DMS153 (cell line): ENCODE results near the gene MAP7D1.

Experiments
- DNase-seq: peaks from one replicate; lab custom pipeline; 2025; lab: John Stamatoyannopoulos, UW

The MAP7D1 gene

DNA sequence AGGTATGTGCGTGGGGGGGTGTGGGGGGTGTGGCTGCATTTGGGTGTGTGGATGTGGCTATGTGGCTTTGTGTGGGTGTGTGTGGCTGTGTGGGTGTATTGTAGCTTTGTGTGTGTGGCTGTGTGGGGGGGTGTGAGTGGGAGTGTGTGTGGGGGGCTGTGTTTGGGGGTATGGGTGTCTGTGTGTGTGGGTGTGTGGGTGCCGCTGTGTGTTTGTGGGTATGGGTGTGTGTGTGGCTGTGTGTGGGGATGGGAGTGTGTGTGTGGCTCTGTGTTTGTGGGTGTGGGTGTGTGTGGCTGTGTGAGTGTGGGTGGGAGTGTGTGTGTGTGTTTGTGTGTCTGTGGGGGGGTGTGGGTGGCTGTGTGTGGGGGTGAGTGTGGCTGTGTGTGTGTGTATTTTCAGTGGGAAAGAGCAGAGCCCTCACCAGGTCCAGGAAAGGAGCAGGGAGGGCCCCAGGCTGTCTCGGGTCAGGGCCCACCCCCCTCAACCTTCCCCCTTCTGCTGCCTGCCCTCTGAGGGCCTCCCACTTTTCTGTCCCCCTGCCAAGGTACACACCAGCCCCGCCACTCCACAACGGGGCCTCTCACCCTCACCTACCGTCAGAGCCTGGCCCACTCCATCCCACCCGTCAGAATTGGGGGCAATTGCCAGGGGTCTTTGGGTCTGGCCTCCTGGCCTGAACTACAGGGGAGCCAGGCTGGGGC lies 29.0 kb upstream of the MAP7D1 start:
- no peak for DNase-seq

DNA sequence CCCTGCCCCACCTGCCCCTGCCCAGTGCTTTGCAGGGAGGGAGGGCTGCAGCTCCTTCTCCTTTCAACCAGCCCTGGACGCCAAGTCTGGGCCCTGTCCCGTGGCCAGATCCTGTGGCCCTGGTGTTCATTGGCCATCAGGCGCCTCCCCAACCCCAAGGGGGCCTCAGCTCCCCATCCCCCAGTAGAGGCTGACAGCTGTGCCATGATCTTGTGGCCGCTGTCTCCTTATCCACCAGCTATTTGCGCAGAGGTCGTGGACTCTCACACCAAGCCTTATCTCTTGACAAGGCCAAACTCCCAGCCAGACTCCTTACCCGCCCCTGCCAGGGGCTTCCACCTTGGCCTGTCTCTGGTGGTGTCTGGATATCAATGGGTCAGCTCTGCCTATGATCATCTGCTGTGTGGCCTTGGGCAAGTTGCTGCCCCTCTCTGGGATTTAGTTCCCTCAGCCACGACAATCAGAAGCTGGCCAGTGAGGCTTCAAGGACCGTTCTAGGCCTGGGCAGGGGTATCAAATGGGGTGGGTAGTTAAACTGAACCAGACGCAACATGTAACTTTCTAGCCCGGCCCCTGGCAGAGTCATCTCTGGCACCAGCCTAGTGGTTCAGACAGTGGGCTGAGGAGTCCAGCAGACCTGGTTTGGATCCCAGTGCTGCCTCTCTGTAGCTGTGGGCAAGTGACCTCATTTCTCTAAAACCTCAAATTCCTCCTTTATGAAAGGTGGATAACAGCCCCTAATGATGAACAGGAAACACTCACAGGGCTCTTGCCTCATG lies 27.6 kb upstream of the MAP7D1 start:
- DNase-seq: no peak

DNA sequence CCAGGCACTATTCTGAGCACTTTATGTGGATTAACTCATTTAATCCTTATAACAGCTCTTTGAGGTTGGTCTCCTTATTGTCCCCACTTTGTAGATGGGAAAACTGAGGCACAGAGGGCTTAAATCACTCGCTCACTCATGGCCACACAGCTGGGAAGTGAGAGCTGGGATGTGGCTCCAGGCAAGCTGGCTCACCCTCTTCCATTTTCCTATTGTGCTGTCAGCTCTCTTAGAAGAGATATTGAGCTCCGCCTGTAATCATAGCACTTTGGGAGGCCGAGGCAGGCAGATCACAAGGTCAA lies 27.1 kb upstream of the MAP7D1 start:
- no peak for DNase-seq

DNA sequence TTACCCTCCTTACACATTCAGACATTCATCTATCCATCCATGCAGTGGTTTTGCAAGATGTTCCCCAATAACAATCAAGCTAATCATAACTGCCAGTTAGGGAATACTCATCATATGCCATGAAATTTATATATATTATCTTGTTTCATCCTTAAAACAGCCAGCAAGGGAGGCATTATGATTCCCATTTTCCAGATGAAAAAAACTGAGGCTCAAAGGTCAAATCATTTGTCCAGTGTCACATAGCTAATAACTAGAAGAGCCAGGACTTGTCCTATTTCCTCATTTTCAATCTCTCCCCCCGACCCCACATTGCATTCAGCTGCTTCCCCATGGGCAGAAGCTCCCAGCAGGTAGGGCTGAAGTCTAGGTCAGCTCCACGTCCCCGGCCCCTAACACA lies 23.9 kb upstream of the MAP7D1 start:
- DNase-seq: no peak

DNA sequence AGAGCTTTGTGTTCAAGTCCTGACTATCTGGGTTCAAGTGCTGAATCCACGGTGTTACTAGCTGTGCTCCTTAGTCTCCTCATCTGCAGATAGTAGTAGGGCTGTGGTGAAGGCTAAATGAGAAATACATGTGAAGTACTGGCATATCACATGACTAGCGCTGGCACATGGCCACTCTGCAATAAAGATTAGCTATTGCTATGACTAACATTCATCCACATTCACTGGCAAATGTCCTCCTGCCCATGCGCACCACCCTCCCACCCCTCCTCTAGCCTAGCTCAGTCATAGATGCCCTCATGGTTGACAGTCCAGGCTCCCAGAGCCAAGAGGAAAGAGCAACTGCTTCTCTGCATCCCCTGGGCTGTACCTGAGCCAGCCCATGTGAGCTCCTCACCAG lies 22.5 kb upstream of the MAP7D1 start:
- DNase-seq: peak; percentile 59

DNA sequence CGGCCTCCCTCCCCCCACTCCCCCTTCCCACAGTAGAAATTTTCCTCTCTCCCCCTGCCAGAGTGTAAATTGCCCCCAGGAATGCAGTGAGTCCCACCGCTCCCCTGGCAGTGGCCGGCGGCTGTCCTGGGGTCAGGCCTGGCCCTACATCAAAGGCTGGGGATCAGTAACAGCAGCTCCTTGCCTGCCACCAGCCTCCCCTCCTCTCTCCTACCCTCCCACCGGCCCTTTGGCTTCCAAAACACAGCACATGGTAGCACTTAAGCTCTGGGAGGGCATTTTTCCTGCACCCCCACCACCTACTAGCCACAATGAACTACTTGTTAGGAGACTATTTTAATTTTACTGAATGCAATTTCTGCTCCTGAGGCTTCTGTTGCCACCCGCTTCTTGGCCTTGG lies 21.9 kb upstream of the MAP7D1 start:
- DNase-seq: no peak

DNA sequence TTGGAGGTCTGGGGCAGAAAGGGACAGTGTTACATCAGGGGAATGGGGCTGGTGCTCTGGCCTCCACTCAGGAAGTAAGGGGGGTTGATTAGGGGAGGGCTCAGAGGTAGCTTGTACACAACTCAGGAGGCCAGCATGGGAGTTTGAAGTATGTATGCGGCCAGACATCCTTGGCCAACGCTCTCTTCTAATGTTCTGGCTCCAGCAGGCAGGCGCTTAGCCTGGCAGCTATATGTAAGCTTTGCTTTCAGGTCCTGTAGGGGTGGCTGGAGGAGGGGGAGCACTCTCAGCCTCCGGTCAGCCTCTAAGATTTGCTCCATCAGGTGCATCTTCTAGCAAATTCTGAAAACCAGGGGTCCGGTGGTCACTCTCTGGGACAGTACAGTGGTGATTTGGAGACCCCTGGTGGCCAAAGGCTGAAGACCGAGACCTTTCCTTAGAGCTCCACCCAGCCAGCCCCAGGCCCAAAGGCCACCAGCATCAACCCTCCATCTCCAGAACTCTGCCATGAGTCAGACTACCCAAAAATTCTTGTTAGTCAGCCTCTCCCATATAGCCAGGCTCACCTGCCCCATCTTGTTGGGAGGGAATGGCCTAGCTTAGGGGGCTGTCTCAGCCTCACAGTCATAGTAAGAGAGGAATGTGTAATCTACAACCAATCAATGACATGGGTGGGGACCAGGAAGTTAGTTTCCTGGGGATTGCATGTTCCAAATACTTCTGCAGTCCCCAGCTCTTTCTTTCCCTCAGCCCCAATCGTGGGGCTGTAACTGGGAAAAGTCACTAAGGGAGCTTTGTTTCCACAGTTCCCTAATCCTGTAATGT lies 21.2 kb upstream of the MAP7D1 start:
- DNase-seq: no peak

DNA sequence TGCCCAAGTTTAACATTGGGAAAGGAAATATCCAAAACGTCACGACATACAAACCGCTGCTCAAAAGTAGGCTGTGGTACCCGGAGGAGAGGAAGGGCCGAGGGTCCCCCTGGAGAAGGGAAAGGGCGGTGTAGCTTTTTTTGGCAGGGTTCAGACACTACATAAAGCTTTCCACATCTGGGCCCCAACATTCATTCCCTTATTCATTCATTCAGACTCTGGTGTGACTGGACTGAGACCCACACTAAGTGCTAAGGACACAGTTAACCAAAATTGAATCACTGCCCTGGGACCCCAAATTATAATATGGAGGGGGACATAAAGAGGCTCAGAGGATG lies 20.7 kb upstream of the MAP7D1 start:
- DNase-seq: no peak

DNA sequence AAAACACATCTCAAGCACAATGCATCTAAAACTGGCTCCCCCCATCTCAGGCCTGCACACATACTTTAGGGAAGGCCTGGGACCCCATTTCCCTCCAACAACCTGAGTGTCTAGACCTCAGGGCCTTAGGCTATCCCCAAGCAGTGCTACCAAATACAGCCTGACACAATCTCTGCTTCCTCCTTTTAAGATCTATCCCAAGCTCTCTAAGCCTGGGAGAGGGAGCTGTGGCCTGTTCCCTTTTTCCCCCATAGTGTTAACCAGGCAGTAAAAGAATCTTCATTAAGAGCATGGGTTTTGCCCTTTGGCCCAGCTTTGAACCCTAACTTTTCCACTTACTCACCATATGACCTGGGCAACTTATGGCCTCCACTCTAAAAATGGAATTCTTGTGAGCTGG lies 20.2 kb upstream of the MAP7D1 start:
- DNase-seq: no peak

DNA sequence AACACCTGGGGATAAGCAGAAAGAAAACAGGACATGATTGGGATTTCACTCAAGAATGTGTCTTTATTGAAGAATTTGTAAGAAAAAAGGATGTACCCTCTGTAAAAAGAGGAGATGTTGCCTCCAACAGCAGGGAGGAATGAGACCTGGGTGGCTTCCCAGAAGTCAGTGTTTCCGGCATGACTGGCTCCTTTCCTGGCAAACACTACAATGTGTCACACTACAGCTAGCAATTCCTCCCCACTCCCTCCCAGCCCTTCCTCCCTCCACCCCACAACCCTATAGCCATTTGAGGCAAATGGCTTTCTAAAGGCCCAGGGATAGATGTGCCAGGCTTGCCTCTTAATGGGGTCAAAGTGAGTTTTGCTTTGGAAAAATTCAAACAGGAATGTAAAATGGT lies 19.4 kb upstream of the MAP7D1 start:
- DNase-seq: no peak

DNA sequence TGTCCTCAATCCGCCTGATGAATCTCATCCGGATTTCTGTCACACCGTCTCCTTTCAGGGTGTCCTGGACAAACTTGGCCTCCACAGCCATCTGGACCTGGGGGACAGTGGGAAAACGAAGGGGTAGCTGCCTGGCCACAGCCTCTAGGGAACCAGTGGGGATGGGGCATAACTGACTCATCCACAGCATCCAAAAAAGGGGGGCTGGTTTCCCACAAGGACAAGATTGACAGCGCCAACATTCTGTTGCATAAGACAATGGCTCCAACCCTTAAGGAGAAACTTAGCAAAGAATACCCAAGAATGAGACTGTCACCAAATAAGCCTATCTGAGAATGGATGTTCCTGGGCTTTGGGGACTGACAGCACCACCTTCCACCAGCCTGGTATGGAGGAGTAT lies 18.7 kb upstream of the MAP7D1 start:
- no peak for DNase-seq

DNA sequence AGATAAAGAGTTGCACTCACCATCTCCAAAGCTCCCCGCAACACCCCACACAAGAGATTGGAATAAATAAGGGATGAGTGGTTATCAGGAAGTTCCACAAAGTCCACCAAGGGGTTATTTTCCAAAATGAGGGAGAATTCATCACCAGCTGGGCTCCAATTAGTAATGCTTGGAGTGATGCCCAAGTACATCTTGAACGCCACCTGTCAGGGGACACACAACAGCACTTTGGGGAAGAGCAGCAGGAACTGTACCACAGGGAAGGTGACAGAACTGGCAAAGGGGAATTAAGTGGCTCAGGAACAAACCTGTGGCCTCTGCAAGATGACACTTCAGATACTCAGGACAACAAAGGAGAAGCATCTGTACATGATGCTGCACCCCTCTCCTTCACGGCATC lies 18.2 kb upstream of the MAP7D1 start:
- no peak for DNase-seq

DNA sequence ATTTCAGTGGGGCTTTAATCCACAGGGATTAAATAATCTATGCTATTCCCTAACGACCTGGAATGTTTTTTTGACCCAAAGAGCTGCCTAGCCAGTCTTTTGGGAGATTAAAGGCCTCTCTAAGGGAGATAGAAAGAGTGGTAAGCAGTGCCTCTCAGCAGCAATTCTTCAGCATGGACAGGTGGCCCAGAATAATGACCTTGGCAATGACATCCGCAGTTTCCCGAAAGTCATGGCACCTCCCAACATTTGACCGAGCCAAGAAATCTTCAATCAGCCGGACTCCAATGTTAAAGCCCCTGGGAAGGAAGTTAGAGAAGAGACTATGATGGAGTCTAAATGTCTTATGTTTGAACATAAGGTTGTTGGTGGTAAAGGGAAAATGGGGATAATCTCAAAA lies 16.4 kb upstream of the MAP7D1 start:
- no peak for DNase-seq

DNA sequence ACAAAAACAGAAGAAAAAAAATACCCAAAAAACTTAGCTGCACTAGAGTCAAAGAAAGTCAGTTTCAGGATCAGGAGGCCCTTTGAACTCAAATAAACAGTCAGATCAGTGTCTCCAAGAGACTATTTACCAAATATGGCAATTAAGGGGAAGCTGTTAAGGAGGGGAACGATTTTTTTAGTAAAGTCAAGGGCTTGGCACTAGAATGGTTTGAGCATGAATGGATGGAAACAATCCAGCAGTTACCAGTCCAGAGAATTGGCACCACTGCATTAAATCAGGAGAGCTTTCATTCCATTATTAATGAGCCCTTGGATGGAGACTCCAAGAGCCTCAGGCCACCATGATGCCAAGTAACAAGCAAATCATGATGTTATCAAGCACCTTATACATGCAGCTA lies 13.8 kb upstream of the MAP7D1 start:
- DNase-seq: no peak

DNA sequence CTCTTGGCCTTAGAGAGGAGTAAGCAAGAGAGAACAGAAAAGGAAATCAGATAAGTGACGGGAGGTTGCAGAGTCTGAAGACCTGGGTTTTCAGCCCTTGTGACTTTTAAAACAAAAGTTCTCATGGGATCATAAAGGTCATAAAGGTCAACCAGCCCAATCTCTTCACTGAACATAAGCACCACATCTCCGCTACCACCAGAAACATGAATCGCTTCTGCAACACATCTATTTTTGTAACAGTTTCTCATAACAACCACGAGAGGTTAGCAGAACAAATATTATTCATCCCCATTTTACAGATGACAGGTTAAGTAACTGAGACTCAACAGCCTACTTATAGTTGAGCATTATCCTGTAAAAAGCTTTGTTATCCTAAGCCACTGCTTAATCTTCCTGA lies 12.5 kb upstream of the MAP7D1 start:
- no peak for DNase-seq

DNA sequence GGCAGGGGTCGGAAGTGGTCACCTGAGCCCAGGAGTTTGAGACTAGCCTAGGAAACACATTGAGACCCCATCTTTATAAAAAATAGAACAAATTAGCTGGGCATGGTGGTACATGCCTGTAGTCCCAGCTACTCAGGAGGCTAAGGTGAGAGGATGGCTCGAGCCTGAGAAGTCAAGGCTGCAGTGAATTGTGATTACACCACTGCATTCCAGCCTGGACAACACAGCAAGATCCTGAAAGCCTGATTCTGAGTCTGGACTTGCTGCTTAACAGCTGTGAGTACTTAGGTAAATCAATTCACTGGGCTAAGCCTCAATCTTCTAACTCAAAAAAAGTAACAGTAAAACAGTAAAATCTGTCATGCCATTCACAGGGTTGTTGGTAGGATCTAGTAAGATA lies 11.5 kb upstream of the MAP7D1 start:
- no peak for DNase-seq

DNA sequence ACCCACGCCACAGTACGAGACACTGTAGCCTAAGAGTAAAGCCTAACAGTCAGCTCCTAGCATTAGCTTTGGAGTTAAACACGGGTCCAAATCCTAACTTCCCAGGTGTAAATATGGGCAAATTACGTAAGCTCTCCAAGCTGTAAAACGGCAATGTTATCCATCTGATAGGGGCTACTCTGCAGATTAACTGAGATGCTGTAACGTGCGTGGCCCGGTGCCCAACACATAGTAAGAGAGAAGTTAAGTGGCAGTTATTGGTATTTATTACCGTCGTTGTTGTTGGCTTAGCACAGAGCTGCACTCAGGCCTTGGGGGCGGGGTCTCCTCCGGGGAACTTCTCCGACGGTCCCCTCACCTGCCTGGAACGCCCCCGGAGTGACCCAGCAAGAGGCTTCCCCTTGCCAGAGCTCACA lies 7.1 kb upstream of the MAP7D1 start:
- no peak for DNase-seq

DNA sequence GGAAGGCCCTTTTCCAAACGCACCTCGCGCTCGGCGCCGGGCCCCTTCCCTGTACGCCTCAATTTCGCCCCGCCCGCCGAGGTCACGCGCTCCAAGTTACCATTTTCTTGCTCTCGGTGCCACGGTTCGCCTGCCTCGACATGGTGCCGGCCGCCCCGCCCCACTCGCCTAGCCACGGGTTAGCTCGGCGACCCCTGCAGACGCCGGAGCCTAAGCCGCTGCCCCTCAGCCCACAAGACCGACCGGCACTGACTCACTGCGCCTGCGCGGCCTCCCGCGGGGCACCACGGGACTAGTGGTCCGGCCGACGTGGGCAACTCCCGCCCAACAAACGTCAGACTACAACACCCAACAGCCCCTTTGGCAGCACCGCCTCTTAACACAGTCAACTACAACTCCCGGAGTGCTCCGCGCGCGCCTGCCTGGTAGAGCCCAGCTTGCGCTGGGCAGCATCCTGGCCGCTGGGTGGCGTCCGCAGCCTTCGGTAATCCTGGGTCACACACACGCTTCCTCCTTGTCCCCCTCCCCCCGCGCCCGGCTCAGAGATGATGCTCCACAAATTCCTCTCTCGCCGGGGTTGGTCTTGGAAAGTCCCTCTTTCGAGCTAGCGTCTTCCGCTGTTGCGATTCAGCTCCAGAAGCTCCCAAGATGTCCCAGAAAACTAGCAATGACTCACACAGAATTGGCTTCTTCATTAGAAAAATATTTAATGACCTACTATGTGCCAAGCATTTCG lies 6.6 kb upstream of the MAP7D1 start, which contains the start of gene TRAPPC3:
TRAPPC3 (minus strand) TSS at position 250 of the 736 bp plus-strand sequence; CDS start at position 142, 108 bp downstream.
- DNase-seq: peak; percentile 100

DNA sequence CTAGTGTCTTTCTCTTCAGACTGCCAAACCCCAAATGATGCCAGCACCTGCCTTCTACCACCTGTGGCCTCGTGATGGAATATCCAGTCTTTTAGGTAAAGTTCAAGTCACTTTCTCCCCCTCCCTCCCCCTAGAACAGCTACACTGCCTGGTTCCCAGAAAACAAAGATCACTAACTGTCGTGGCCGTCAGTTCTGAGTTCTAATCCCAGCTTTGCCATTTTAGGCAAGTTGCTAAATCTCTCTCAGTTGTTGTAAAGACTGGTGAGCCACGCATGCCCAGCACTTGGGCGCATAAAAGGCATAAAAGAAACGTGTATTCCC lies 6.0 kb upstream of the MAP7D1 start:
- DNase-seq: no peak

DNA sequence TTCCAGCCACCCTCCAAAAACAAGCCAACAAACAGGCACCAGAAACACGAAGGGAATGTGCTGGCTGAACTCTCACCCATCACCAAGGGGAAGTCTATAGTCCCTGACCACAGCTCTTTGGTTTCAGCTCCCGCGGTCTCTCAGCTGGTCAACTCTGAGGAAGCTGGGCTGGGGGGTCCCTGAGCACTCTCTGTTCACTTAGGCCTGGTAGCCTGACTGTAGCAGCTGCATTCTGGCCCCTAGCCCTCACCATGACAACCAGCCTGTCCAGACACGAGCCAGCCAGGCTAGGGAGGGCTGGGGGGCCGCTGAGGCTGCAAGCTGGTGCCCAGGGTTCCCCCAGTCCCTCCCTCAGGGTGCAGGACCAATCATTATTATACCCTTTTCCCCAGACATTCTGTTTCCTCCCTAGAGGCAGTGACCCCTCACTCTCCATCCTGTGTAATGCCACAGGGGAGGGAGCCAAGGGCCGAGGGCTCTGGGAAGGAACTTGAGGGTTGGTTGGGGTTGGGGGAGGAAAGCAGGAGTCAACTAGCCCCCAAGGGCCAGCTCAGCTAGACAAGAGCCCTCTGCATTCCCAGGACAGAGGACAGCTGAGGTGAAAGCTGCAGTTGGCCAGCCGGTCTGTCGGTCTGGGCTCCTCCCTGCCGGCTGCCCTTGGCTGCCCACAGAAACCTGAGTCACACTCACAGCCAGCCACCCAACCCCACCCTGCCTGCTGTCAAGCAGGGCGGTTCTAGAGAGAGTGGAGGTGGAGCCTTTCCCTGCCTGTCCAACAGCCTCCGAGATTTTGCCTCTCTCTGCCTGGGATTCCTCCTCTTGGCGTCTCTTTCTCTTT lies 5.4 kb upstream of the MAP7D1 start:
- peak; percentile 95 for DNase-seq

DNA sequence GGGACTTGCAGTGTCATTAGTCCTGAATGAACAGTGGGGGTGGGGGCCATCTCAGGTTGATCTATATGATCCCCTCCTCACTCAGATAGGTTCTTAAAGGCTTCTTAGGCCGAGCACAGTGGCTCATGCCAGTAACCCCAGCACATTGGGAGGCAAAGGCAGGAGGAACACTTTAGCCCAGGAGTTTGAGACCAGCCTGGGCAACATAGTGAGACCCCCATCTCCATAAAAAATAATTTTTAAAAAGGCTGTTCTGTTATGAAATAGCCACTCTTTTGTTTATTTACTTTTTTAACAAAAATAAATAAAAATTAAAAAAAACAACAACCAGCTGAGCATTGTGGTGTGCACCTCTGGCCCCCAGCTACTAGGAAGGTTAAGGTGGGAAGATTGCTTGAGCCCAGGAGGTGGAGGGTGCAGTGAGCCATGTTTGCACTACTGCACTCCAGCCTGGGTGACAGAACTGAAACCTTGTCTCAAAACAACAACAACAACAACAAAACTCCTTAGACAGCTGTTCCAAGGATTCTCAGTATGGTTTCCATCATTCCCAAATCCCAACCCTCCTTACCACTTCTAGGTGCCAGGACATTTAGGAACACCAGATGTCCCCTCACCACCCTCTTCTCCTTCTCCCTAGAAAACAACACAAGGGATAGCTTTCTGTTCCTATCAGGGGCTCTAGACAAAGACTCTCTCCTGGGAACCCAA lies 4.7 kb upstream of the MAP7D1 start:
- DNase-seq: no peak
